Left forelimb (tissue), 1 donor: ENCODE measurements around the gene WASF2.

Experiments
- DNase-seq: peaks from one replicate; pipeline ENCODE4 v3.0.0-alpha.2; 2018; ENCODE audit warnings: low spot score

WASF2 gene

GRCh38 chr1:27374362-27375086 is 115.4 kb downstream of the WASF2 start, which contains the start of gene FCN3:
Gene FCN3 (minus strand): TSS chr1:27374824. CDS start chr1:27374818, 6 bp downstream.
- no peak for DNase-seq

GRCh38 chr1:27372808-27373690 is 116.9 kb downstream of the WASF2 start:
- no peak for DNase-seq

GRCh38 chr1:27372022-27372807 is 117.8 kb downstream of the WASF2 start:
- no peak for DNase-seq

GRCh38 chr1:27368869-27369582 is 120.9 kb downstream of the WASF2 start:
- peak; percentile 56 for DNase-seq

GRCh38 chr1:27367160-27367650 is 122.8 kb downstream of the WASF2 start:
- no peak for DNase-seq

- no peak for DNase-seq
Measured at GRCh38 chr1:27366411-27367159, 123.4 kb downstream of the WASF2 start, which contains the start of gene MAP3K6. Gene MAP3K6 (minus strand): TSS chr1:27366961. CDS start chr1:27366597, 364 bp downstream.

GRCh38 chr1:27366113-27366410 is 123.9 kb downstream of the WASF2 start:
- DNase-seq: no peak

GRCh38 chr1:27365372-27366112 is 124.4 kb downstream of the WASF2 start:
- DNase-seq: peak; percentile 93

GRCh38 chr1:27364696-27365371 is 125.1 kb downstream of the WASF2 start:
- DNase-seq: no peak

- no peak for DNase-seq
Measured at GRCh38 chr1:27363766-27364695, 125.9 kb downstream of the WASF2 start.

GRCh38 chr1:27361553-27361952 is 128.4 kb downstream of the WASF2 start:
- no peak for DNase-seq

GRCh38 chr1:27361044-27361402 is 128.9 kb downstream of the WASF2 start:
- DNase-seq: no peak

- no peak for DNase-seq
Measured at GRCh38 chr1:27360159-27361043, 129.6 kb downstream of the WASF2 start.

- DNase-seq: no peak
Measured at GRCh38 chr1:27359822-27360158, 130.2 kb downstream of the WASF2 start.

GRCh38 chr1:27358928-27359313 is 131.0 kb downstream of the WASF2 start:
- DNase-seq: no peak

- DNase-seq: no peak
Measured at GRCh38 chr1:27358038-27358927, 131.7 kb downstream of the WASF2 start.
